Thoracic aorta (tissue), 2 donors: ENCODE data around the gene OR8A1. TPM values are rescaled to one million over a fixed set of nuclear protein-coding genes. Genes with fewer than 3 reads are reported as not detected.

Experiments used
- ATAC-seq: fragments of 150-250 bp; one replicate; pipeline ENCODE4 v1.8.0; 2017; ENCODE audit warnings: low read depth; ENCODE audit not compliant: insufficient number of reproducible peaks, low FRiP score
- DNase-seq: peaks from one replicate; pipeline ENCODE4 v3.0.0-alpha.2; 2020; ENCODE audit warnings: low spot score
- H3K27ac ChIP-seq, 2 donors: fragments of 200-600 bp; sonication (generic); 1 replicate in 1 of 2; 2 replicates in 1 of 2; pipeline ENCODE4 v1.5.1; 2016; ENCODE audit warnings: mild to moderate bottlenecking in 2 of 2, moderate library complexity in 2 of 2
- H3K27me3 ChIP-seq: fragments of 200-600 bp; sonication (generic); replicated peaks from 2 replicates; pipeline ENCODE4 v1.6.0; 2016; ENCODE audit warnings: mild to moderate bottlenecking; ENCODE audit not compliant: insufficient read depth
- H3K36me3 ChIP-seq: fragments of 200-600 bp; sonication (generic); one replicate; pipeline ENCODE4 v1.5.1; 2016
- H3K4me1 ChIP-seq, 2 donors: fragments of 200-600 bp; sonication (generic); 1 replicate in 1 of 2; 2 replicates in 1 of 2; pipeline versions ENCODE4 v1.5.1 to v1.6.0; 2016; ENCODE audit warnings: low read depth in 2 of 2, mild to moderate bottlenecking in 1 of 2; ENCODE audit not compliant: control insufficient read depth in 1 of 2
- H3K4me3 ChIP-seq: fragments of 200-600 bp; sonication (generic); 2 replicates; pipeline ENCODE4 v1.5.1; 2016; ENCODE audit warnings: mild to moderate bottlenecking
- H3K9me3 ChIP-seq: fragments of 200-600 bp; sonication (generic); 2 replicates; pipeline ENCODE4 v1.5.1; 2016
- total RNA-seq, 2 donors: library from RNA; depleted of rRNA; stranded (reverse); fragments of >200 nt; gene quantifications; one replicate each; pipeline versions ENCODE4 v1.1.0 to v1.2.3, GENCODE V29; 2016
- TF ChIP-seq, protein P1 (sequence below): fragments of 200-600 bp; sonication (generic); IDR thresholded peaks from one replicate; pipeline ENCODE4 v1.5.1; 2019; ENCODE audit warnings: antibody characterized with exemption

Gene OR8A1
- under 1 TPM in 1 of 2 donors, not detected in 1; 0.81 TPM for total RNA-seq

- H3K4me1 ChIP-seq = no peaks in the 10 kb centered on the region
- no peaks in the 10 kb centered on the region for H3K9me3 ChIP-seq
- no peaks in the 10 kb centered on the region for H3K36me3 ChIP-seq
- DNase-seq (no peak), ATAC-seq (no peak)
- H3K27me3 ChIP-seq = no peaks in the 10 kb centered on the region
- no peak within 1 kb of the TSS for H3K27ac ChIP-seq
- TF ChIP-seq, protein P1, sequence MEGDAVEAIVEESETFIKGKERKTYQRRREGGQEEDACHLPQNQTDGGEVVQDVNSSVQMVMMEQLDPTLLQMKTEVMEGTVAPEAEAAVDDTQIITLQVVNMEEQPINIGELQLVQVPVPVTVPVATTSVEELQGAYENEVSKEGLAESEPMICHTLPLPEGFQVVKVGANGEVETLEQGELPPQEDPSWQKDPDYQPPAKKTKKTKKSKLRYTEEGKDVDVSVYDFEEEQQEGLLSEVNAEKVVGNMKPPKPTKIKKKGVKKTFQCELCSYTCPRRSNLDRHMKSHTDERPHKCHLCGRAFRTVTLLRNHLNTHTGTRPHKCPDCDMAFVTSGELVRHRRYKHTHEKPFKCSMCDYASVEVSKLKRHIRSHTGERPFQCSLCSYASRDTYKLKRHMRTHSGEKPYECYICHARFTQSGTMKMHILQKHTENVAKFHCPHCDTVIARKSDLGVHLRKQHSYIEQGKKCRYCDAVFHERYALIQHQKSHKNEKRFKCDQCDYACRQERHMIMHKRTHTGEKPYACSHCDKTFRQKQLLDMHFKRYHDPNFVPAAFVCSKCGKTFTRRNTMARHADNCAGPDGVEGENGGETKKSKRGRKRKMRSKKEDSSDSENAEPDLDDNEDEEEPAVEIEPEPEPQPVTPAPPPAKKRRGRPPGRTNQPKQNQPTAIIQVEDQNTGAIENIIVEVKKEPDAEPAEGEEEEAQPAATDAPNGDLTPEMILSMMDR = no peak
- H3K4me3 ChIP-seq = no peak within 1 kb of the TSS
Observed at GRCh38 chr11:124569697-124570096, at the start of gene OR8A1. Gene OR8A1 (plus strand): TSS chr11:124569997. CDS start chr11:124570120, 123 bp downstream.

DNA sequence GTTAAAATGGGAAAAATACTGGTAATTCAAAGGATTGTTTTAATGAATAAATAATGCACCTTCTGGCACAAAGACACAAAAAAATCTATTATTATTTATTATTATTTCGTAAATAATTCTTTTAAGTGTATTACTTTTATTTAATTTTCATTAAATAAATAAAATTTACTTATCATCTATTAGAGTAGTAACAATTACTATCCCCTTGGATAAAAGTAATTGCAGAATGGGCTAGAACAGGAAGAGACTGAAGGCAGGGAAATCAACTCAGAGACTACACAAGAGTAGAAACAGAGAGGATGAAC, 49.3 kb upstream of the OR8A1 start:
- Histone ChIP-seq H3K4me3 (no peak overlapping the region), H3K27ac (no peak overlapping the region), H3K27me3 (no peaks in the 10 kb centered on the region), H3K4me1 (no peaks in the 10 kb centered on the region), H3K9me3 (no peaks in the 10 kb centered on the region), H3K36me3 (no peaks in the 10 kb centered on the region)
- TF ChIP-seq, protein P1 = no peak
- no peak for DNase-seq
- ATAC-seq = no peak

DNA sequence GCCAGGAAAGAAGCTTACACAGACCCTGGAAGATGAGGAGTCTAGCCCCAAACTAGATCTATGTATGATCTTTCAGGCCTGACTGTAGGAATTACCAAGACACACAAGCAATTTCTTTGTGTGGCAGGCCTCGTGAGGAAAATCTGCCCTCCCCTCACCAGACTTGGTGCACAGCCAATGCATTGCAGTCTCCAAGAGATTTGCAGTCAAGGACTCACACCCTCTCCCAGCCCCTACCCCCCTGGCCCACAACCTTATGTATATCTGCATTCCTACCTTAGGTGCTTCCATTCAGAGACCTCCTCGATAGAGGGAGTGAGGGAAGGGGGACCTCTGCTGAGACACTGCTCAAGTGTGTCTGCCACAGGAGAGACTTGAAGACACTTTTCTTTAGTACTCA, 36.2 kb upstream of the OR8A1 start:
- Histone ChIP-seq H3K36me3 (no peaks in the 10 kb centered on the region), H3K9me3 (no peaks in the 10 kb centered on the region), H3K4me3 (no peak overlapping the region), H3K4me1 (no peaks in the 10 kb centered on the region), H3K27me3 (no peaks in the 10 kb centered on the region), H3K27ac (no peak overlapping the region)
- TF ChIP-seq, protein P1 = no peak
- no peak for ATAC-seq
- no peak for DNase-seq

GRCh38 chr11:124534051-124534450, 35.7 kb upstream of the OR8A1 start:
- no peaks in the 10 kb centered on the region for H3K4me1 ChIP-seq
- H3K27ac ChIP-seq = no peak overlapping the region
- H3K9me3 ChIP-seq = no peaks in the 10 kb centered on the region
- DNase-seq (no peak), ATAC-seq (no peak)
- no peaks in the 10 kb centered on the region for H3K36me3 ChIP-seq
- TF ChIP-seq, protein P1 = no peak
- no peak overlapping the region for H3K4me3 ChIP-seq
- no peaks in the 10 kb centered on the region for H3K27me3 ChIP-seq

- Histone ChIP-seq H3K36me3 (no peaks in the 10 kb centered on the region), H3K27ac (no peak overlapping the region), H3K9me3 (no peaks in the 10 kb centered on the region), H3K4me3 (no peak overlapping the region), H3K4me1 (no peaks in the 10 kb centered on the region), H3K27me3 (no peaks in the 10 kb centered on the region)
- TF ChIP-seq, protein P1 = no peak
- no peak for DNase-seq
- ATAC-seq = no peak
Observed at GRCh38 chr11:124535552-124536232, 34.1 kb upstream of the OR8A1 start.
